HepG2 (cell line): ENCODE data around the gene RERE. TPM values are rescaled to one million over a fixed set of nuclear protein-coding genes. Genes with fewer than 3 reads are reported as not detected.

Source experiments
- ATAC-seq: fragments of 200-7000 bp; cut with Tn5 transposase; 3 replicates; pipeline ENCODE4 v1.9.1; 2020; ENCODE audit warnings: mild to moderate bottlenecking, moderate library complexity
- BruUV-seq: library from RNA; stranded (reverse); fragments of 400-500 nt; replicated peaks from 2 replicates; lab custom pipeline; 2021; lab: Mats Ljungman, UMichigan
- CTCF ChIA-PET: fragments of 300-600 bp; formaldehyde crosslinking; extraction: SDS; loops from one replicate; lab custom pipeline; 2021; ENCODE audit warnings: low total read pairs, inconsistent platforms, low intra/inter-chr PET ratio; lab: Yijun Ruan, JAX
- POLR2A ChIA-PET: fragments of 350-600 bp; sonication (Branson Sonifier 250); formaldehyde crosslinking; loops from one replicate; lab custom pipeline; 2020; ENCODE audit warnings: antibody characterized with exemption, inconsistent platforms; lab: Yijun Ruan, JAX
- DNase-seq: peaks from one replicate; pipeline ENCODE4 v3.0.0-alpha.2; 2015; ENCODE audit warnings: low spot score
- FAIRE-seq: peaks from 3 replicates; lab custom pipeline; 2011; peaks lifted over from hg19 to GRCh38; lab: Jason Lieb, UNC
- H2AFZ ChIP-seq: one replicate; pipeline ENCODE4 v1.6.1; 2011; ENCODE audit warnings: low read length, inconsistent platforms
- H3K27ac ChIP-seq: fragments of 300-600 bp; 3 replicates; pipeline ENCODE4 v1.8.0; 2011; ENCODE audit warnings: mixed run types, mild to moderate bottlenecking, mixed read lengths, low read length, inconsistent platforms; ENCODE audit not compliant: insufficient read depth; ENCODE audit errors: extremely low read length
- H3K27me3 ChIP-seq, 2 experiments: fragments of 200-600 bp in 1 of 2; 2 replicates in 1 of 2; 3 replicates in 1 of 2; pipeline versions ENCODE4 v1.6.0 to v1.8.0; 2011; ENCODE audit warnings: low read length in 2 of 2, mild to moderate bottlenecking in 2 of 2, moderate library complexity in 2 of 2, inconsistent platforms in 1 of 2; ENCODE audit not compliant: insufficient read depth in 2 of 2, control insufficient read depth in 1 of 2
- H3K36me3 ChIP-seq, 2 experiments: fragments of 200-600 bp in 1 of 2; replicated peaks in 1 of 2; 2 replicates in 1 of 2; 3 replicates in 1 of 2; pipeline versions ENCODE4 v1.5.1 to v1.8.0; 2011; ENCODE audit warnings: low read length in 2 of 2, inconsistent platforms in 1 of 2; ENCODE audit not compliant: insufficient read depth in 2 of 2, control insufficient read depth in 1 of 2
- H3K4me1 ChIP-seq: 2 replicates; pipeline ENCODE4 v1.5.1; 2012; ENCODE audit warnings: low read length, inconsistent platforms; ENCODE audit not compliant: insufficient read depth
- H3K4me2 ChIP-seq: 2 replicates; pipeline ENCODE4 v1.6.0; 2011; ENCODE audit warnings: low read depth, low read length, inconsistent platforms
- H3K4me3 ChIP-seq, 3 experiments: fragments of 200-600 bp in 1 of 3; sonication (generic), shearing (Covaris generic) in 1 of 3; replicated peaks in 1 of 3; 2 replicates each; pipeline ENCODE4 v1.5.1; 2011 to 2016; ENCODE audit warnings: low read length in 3 of 3, inconsistent platforms in 2 of 3, low read depth in 2 of 3, mild to moderate bottlenecking in 2 of 3, control low read depth in 1 of 3, mixed read lengths in 1 of 3; ENCODE audit not compliant: insufficient read depth in 1 of 3
- H3K79me2 ChIP-seq: one replicate; pipeline ENCODE4 v1.6.1; 2011; ENCODE audit warnings: low read length, inconsistent platforms; ENCODE audit not compliant: insufficient read depth
- H3K9ac ChIP-seq: 2 replicates; pipeline ENCODE4 v1.6.0; 2011; ENCODE audit warnings: mild to moderate bottlenecking, low read depth, low read length, inconsistent platforms; ENCODE audit not compliant: insufficient read depth
- H3K9me3 ChIP-seq: 2 replicates; pipeline ENCODE4 v1.5.1; 2012; ENCODE audit warnings: mild to moderate bottlenecking, low read length
- H4K20me1 ChIP-seq: 2 replicates; pipeline ENCODE4 v1.6.0; 2011; ENCODE audit warnings: inconsistent platforms, mild to moderate bottlenecking, low read length, moderate library complexity; ENCODE audit not compliant: insufficient read depth
- BATF2 ChIP-seq: sonication (generic); formaldehyde crosslinking; IDR thresholded peaks from 2 replicates; pipeline ENCODE4 v1.8.0; 2022; ENCODE audit warnings: mild to moderate bottlenecking, missing genetic modification reagents, moderate library complexity
- CERS6 ChIP-seq: sonication (generic); formaldehyde crosslinking; IDR thresholded peaks from 2 replicates; pipeline ENCODE4 v1.5.0; 2020; ENCODE audit warnings: missing genetic modification reagents
- MAFF ChIP-seq: IDR thresholded peaks from 2 replicates; pipeline ENCODE4 v1.6.1; 2011; ENCODE audit warnings: low read depth, low read length, improper control_type of control experiment
- MEIS2 ChIP-seq: sonication (generic); formaldehyde crosslinking; IDR thresholded peaks from 2 replicates; pipeline ENCODE4 v1.9.0; 2021; ENCODE audit warnings: mild to moderate bottlenecking, missing genetic modification reagents
- NBN ChIP-seq: fragments of 450-650 bp; conservative IDR thresholded peaks from 2 replicates; pipeline ENCODE4 v1.6.1; 2017
- SIN3A ChIP-seq: IDR thresholded peaks from 2 replicates; pipeline ENCODE4 v1.6.1; 2011; ENCODE audit warnings: low read depth, mild to moderate bottlenecking, control low read depth, low read length, borderline replicate concordance
- SKIL ChIP-seq: sonication (generic); formaldehyde crosslinking; IDR thresholded peaks from 2 replicates; pipeline ENCODE4 v1.8.0; 2022; ENCODE audit warnings: missing genetic modification reagents, mild to moderate bottlenecking, moderate library complexity, borderline replicate concordance
- SNAPC4 ChIP-seq: sonication (generic); formaldehyde crosslinking; IDR thresholded peaks from 2 replicates; pipeline ENCODE4 v1.4.0; 2020; ENCODE audit warnings: mild to moderate bottlenecking, missing genetic modification reagents
- ZFY ChIP-seq: sonication (generic); formaldehyde crosslinking; IDR thresholded peaks from 2 replicates; pipeline ENCODE4 v1.4.0; 2020; ENCODE audit warnings: missing genetic modification reagents
- ZNF530 ChIP-seq: sonication (generic); formaldehyde crosslinking; IDR thresholded peaks from 2 replicates; pipeline ENCODE4 v1.5.0; 2020; ENCODE audit warnings: low read depth, mild to moderate bottlenecking, missing genetic modification reagents
- ZNF549 ChIP-seq: sonication (generic); formaldehyde crosslinking; IDR thresholded peaks from 2 replicates; pipeline ENCODE4 v1.5.0; 2020; ENCODE audit warnings: missing genetic modification reagents
- ZNF670 ChIP-seq: sonication (generic); formaldehyde crosslinking; IDR thresholded peaks from 2 replicates; pipeline ENCODE4 v1.8.0; 2022; ENCODE audit warnings: mild to moderate bottlenecking, missing genetic modification reagents, borderline replicate concordance
- ZNF737 ChIP-seq: sonication (generic); formaldehyde crosslinking; IDR thresholded peaks from 2 replicates; pipeline ENCODE4 v1.5.0; 2020; ENCODE audit warnings: missing genetic modification reagents, mild to moderate bottlenecking, borderline replicate concordance
- WGBS: methylation state at CpG from one replicate; pipeline ENCODE4 v1.1.6; 2017; ENCODE audit warnings: low lambda C conversion rate; 5-methylcytosine and 5-hydroxymethylcytosine counted together
- in situ Hi-C: cut with HindIII; loops from 2 replicates; pipeline ENCODE4 v1.10.0; 2017; ENCODE audit warnings: low pct_unique_long_range_greater_than_20kb; ENCODE audit not compliant: extremely low pct_ligation_motif_present
- intact Hi-C: fragments of 100-400 bp; cut with micrococcal nuclease; formaldehyde crosslinking; loops from one replicate; pipeline ENCODE4 v1.10.0; 2022; ENCODE audit not compliant: unreplicated experiment
- polyA plus RNA-seq, 8 experiments: library from polyadenylated mRNA; depleted of rRNA in 3 of 8; stranded (reverse) in 7 of 8; unstranded in 1 of 8; fragments of >200 nt; fragmentation: Illumina TruSeq in 4 of 8; extraction: Trizol in 4 of 8; gene quantifications; 2 replicates each; pipeline versions ENCODE4 v1.2.1 to v1.2.3, GENCODE V29; 2011 to 2016; ENCODE audit warnings: low read depth in 4 of 8, missing spikeins in 1 of 8, mixed read lengths in 1 of 8; ENCODE audit not compliant: insufficient read depth in 1 of 8
- total RNA-seq, 5 experiments: library from RNA; depleted of rRNA; stranded (reverse); fragments of >200 nt; fragmentation: Illumina TruSeq; extraction: Trizol; gene quantifications; 2 replicates each; pipeline ENCODE4 v1.2.3, GENCODE V29; 2016; ENCODE audit warnings: low read depth in 1 of 5

RERE gene
- total and polyA plus RNA-seq, 2 of the 13 experiments (the other 11 are each of a cell fraction or from before 2014, with no cell fraction given), result 18.3 to 21.9 TPM

GRCh38 chr1:8752411-8752810, 65.0 kb downstream of the RERE start (continued):
- TF ChIP-seq ZNF737 (CRISPR knock-in tag) (no peak), SIN3A (no peak), ZNF530 (CRISPR knock-in tag) (no peak), NBN (no peak), MAFF (no peak)
- TF ChIP-seq, all 625 proteins: peak for 0

- no peak overlapping the region for H3K4me3 ChIP-seq
- H3K27ac ChIP-seq, result no peak overlapping the region
- H4K20me1 ChIP-seq, result 0 out of 2 replicates have a peak, but pooled peaks cover 5% of the 10 kb centered on the region
- no TSS peak for BruUV-seq
- in situ Hi-C loops, result no loop called here
- POLR2A ChIA-PET, result no interaction called here
- H3K27me3 ChIP-seq, result no peaks in the 10 kb centered on the region
- H3K36me3 ChIP-seq, result no peaks in the 10 kb centered on the region
- H3K9ac ChIP-seq, result no peak overlapping the region
- WGBS, result 98% methylated on average over 4 of the region's 4 CpGs
- H3K4me2 ChIP-seq, result no peak overlapping the region
- no peak for TF ChIP-seq BATF2 (CRISPR knock-in tag)
- no peak for TF ChIP-seq MEIS2
- no peak for TF ChIP-seq SNAPC4 (CRISPR knock-in tag)
- no peak for TF ChIP-seq ZFY (CRISPR knock-in tag)
- TF ChIP-seq ZNF670 (CRISPR knock-in tag), result no peak
- TF ChIP-seq ZNF549 (CRISPR knock-in tag), result no peak
- no peak for TF ChIP-seq SKIL (CRISPR knock-in tag)
- TF ChIP-seq CERS6 (CRISPR knock-in tag), result no peak
- no peaks in the 10 kb centered on the region for H3K9me3 ChIP-seq
- ATAC-seq (no peak), DNase-seq (no peak), FAIRE-seq (no peak)
- H2AFZ ChIP-seq, result no peak overlapping the region
- intact Hi-C loops, result no loop called here
- peaks cover 76% of the 10 kb centered on the region for H3K79me2 ChIP-seq
- CTCF ChIA-PET, result no interaction called here
- peaks cover 57% of the 10 kb centered on the region for H3K4me1 ChIP-seq
These were observed 65.5 kb downstream of the RERE start for GRCh38 chr1:8751984-8752383.
